H1 (cell line): ENCODE results near the gene LPCAT1. TPM values are rescaled to one million over a fixed set of nuclear protein-coding genes. Genes with fewer than 3 reads are reported as not detected.

Experiments
- CTCF ChIA-PET: fragments of 300-600 bp; sonication (Branson Sonifier 250); formaldehyde crosslinking; loops from one replicate; lab custom pipeline; 2021; ENCODE audit not compliant: partially characterized antibody; lab: Charles Lee
- POLR2A ChIA-PET: fragments of 300-600 bp; sonication (Branson Sonifier 250); formaldehyde crosslinking; loops from one replicate; lab custom pipeline; 2021; ENCODE audit warnings: inconsistent platforms; ENCODE audit not compliant: partially characterized antibody; lab: Charles Lee
- DNase-seq, 2 experiments: peaks; one replicate each; pipeline versions ENCODE4 v3.0.0 to v3.0.0-alpha.2; 2010 to 2022; ENCODE audit warnings: low spot score in 2 of 2, low read depth in 1 of 2, mixed read lengths in 1 of 2
- FAIRE-seq: peaks from 2 replicates; lab custom pipeline; 2011; peaks lifted over from hg19 to GRCh38; lab: Jason Lieb, UNC
- H2AFZ ChIP-seq: 2 replicates; pipeline ENCODE4 v1.8.1; 2012; ENCODE audit warnings: low read length, inconsistent platforms
- H2AK5ac ChIP-seq: 2 replicates; pipeline ENCODE4 v1.6.1; 2013; ENCODE audit warnings: low read depth, low read length
- H2BK120ac ChIP-seq: replicated peaks from 2 replicates; pipeline ENCODE3; 2013; ENCODE audit warnings: low read depth, low read length, inconsistent platforms
- H2BK12ac ChIP-seq: 2 replicates; pipeline ENCODE4 v1.6.1; 2013; ENCODE audit warnings: low read depth, low read length
- H2BK15ac ChIP-seq: 2 replicates; pipeline ENCODE4 v1.6.1; 2013; ENCODE audit warnings: low read length
- H2BK20ac ChIP-seq: 2 replicates; pipeline ENCODE4 v1.6.1; 2013; ENCODE audit warnings: low read length
- H2BK5ac ChIP-seq: 2 replicates; pipeline ENCODE4 v1.6.1; 2013; ENCODE audit warnings: low read depth, low read length
- H3K14ac ChIP-seq: 2 replicates; pipeline ENCODE4 v1.6.1; 2013; ENCODE audit warnings: inconsistent platforms; ENCODE audit not compliant: insufficient read length
- H3K18ac ChIP-seq: 2 replicates; pipeline ENCODE4 v1.6.1; 2013; ENCODE audit warnings: low read length; ENCODE audit errors: extremely low read depth
- H3K23ac ChIP-seq: 2 replicates; pipeline ENCODE4 v1.6.1; 2013; ENCODE audit warnings: inconsistent platforms; ENCODE audit not compliant: insufficient read length
- H3K23me2 ChIP-seq: 2 replicates; pipeline ENCODE4 v1.6.1; 2013; ENCODE audit warnings: low read depth, low read length
- H3K27ac ChIP-seq: 2 replicates; pipeline ENCODE4 v1.6.1; 2011; ENCODE audit warnings: low read depth, low read length, inconsistent platforms
- H3K27me3 ChIP-seq, 4 experiments: replicated peaks in 1 of 4; 1 replicate in 1 of 4; 2 replicates in 3 of 4; pipeline versions ENCODE4 v1.6.1 to v1.8.1; 2011 to 2013; ENCODE audit warnings: low read length in 3 of 4, mild to moderate bottlenecking in 3 of 4, inconsistent platforms in 2 of 4, mixed read lengths in 2 of 4, moderate library complexity in 1 of 4; ENCODE audit not compliant: control insufficient read depth in 3 of 4, insufficient read depth in 3 of 4; ENCODE audit errors: extremely low read depth in 1 of 4
- H3K36me3 ChIP-seq, 4 experiments: 2 replicates each; pipeline versions ENCODE4 v1.6.1 to v1.8.1; 2011 to 2013; ENCODE audit warnings: mild to moderate bottlenecking in 4 of 4, low read length in 3 of 4, moderate library complexity in 2 of 4, control low read depth in 1 of 4, inconsistent platforms in 1 of 4; ENCODE audit not compliant: insufficient read depth in 4 of 4, control insufficient read depth in 2 of 4
- H3K4ac ChIP-seq: replicated peaks from 2 replicates; pipeline ENCODE3; 2013; ENCODE audit warnings: low read length, low read depth, mixed read lengths, inconsistent platforms; ENCODE audit not compliant: insufficient read length
- H3K4me1 ChIP-seq, 4 experiments: replicated peaks in 1 of 4; 1 replicate in 1 of 4; 2 replicates in 3 of 4; pipeline versions ENCODE4 v1.6.1 to v1.8.1; 2011 to 2013; ENCODE audit warnings: low read length in 3 of 4, inconsistent platforms in 2 of 4, mixed read lengths in 1 of 4; ENCODE audit not compliant: insufficient read depth in 4 of 4, control insufficient read depth in 3 of 4
- H3K4me2 ChIP-seq, 2 experiments: 2 replicates each; pipeline versions ENCODE4 v1.6.1 to v1.8.1; 2011 to 2013; ENCODE audit warnings: low read depth in 2 of 2, low read length in 2 of 2, control low read depth in 1 of 2, inconsistent platforms in 1 of 2, mild to moderate bottlenecking in 1 of 2; ENCODE audit not compliant: insufficient read depth in 1 of 2
- H3K4me3 ChIP-seq, 4 experiments: fragments of 200-600, 300-600 bp in 1 of 4; sonication (generic), shearing (Covaris generic), sonication (Bioruptor Twin) in 1 of 4; 2 replicates each; pipeline versions ENCODE4 v1.5.1 to v1.8.1; 2011 to 2016; ENCODE audit warnings: low read length in 4 of 4, low read depth in 3 of 4, control low read depth in 2 of 4, inconsistent platforms in 2 of 4, mild to moderate bottlenecking in 2 of 4, mixed read lengths in 1 of 4, moderate library complexity in 1 of 4; ENCODE audit not compliant: insufficient read depth in 2 of 4; ENCODE audit errors: extremely low read depth in 1 of 4
- H3K56ac ChIP-seq: replicated peaks from 2 replicates; pipeline ENCODE3; 2013; ENCODE audit warnings: low read depth, mild to moderate bottlenecking, mixed read lengths, low read length, inconsistent platforms; ENCODE audit not compliant: insufficient read length
- H3K79me1 ChIP-seq: 2 replicates; pipeline ENCODE4 v1.6.1; 2013; ENCODE audit warnings: low read depth, low read length, control low read depth
- H3K79me2 ChIP-seq, 2 experiments: 2 replicates each; pipeline versions ENCODE4 v1.6.1 to v1.8.1; 2012 to 2013; ENCODE audit warnings: low read length in 2 of 2, mild to moderate bottlenecking in 2 of 2, inconsistent platforms in 1 of 2; ENCODE audit not compliant: insufficient read depth in 2 of 2, control insufficient read depth in 1 of 2
- H3K9ac ChIP-seq, 4 experiments: replicated peaks in 1 of 4; 1 replicate in 1 of 4; 2 replicates in 3 of 4; pipeline versions ENCODE4 v1.6.1 to v1.8.1; 2011 to 2013; ENCODE audit warnings: low read depth in 3 of 4, low read length in 3 of 4, control low read depth in 2 of 4, mild to moderate bottlenecking in 2 of 4, moderate library complexity in 2 of 4, inconsistent platforms in 1 of 4; ENCODE audit errors: extremely low read depth in 1 of 4
- H3K9me3 ChIP-seq, 2 experiments: 2 replicates each; pipeline versions ENCODE4 v1.6.1 to v1.8.1; 2012 to 2013; ENCODE audit warnings: mild to moderate bottlenecking in 2 of 2, moderate library complexity in 2 of 2, control low read depth in 1 of 2, inconsistent platforms in 1 of 2, low read depth in 1 of 2, low read length in 1 of 2, mixed read lengths in 1 of 2; ENCODE audit not compliant: insufficient read depth in 2 of 2
- H4K20me1 ChIP-seq, 2 experiments: replicated peaks in 1 of 2; 2 replicates each; pipeline versions ENCODE3 to v1.8.1; 2011 to 2013; ENCODE audit warnings: inconsistent platforms in 2 of 2, low read length in 2 of 2, mild to moderate bottlenecking in 1 of 2; ENCODE audit not compliant: insufficient read depth in 2 of 2, control insufficient read depth in 1 of 2
- H4K5ac ChIP-seq: 2 replicates; pipeline ENCODE4 v1.6.1; 2013; ENCODE audit warnings: low read length, low read depth, mixed read lengths, inconsistent platforms; ENCODE audit not compliant: insufficient read length
- H4K8ac ChIP-seq: 2 replicates; pipeline ENCODE4 v1.8.0; 2013; ENCODE audit warnings: mild to moderate bottlenecking, moderate library complexity, low read length, inconsistent platforms; ENCODE audit not compliant: insufficient read depth; ENCODE audit errors: extremely low read depth
- H4K91ac ChIP-seq: replicated peaks from 2 replicates; pipeline ENCODE3; 2013; ENCODE audit warnings: low read length, mixed read lengths, inconsistent platforms; ENCODE audit not compliant: insufficient read length
- ATF3 ChIP-seq: IDR thresholded peaks from 2 replicates; pipeline ENCODE4 v1.6.1; 2011; ENCODE audit warnings: low read depth, mild to moderate bottlenecking, low read length; ENCODE audit not compliant: insufficient read depth
- BACH1 ChIP-seq: IDR thresholded peaks from 2 replicates; pipeline ENCODE4 v1.6.1; 2012; ENCODE audit warnings: low read length, improper control_type of control experiment
- CBX5 ChIP-seq: fragments of 300-800, 300-1000 bp; sonication (generic); IDR thresholded peaks from 2 replicates; pipeline ENCODE4 v1.7.1; 2016; ENCODE audit warnings: antibody characterized with exemption, low read length, low read depth
- RAD21 ChIP-seq, 2 experiments: IDR thresholded peaks in 1 of 2; conservative IDR thresholded peaks in 1 of 2; 2 replicates each; pipeline ENCODE4 v1.6.1; 2011; ENCODE audit warnings: low read depth in 2 of 2, low read length in 2 of 2, improper control_type of control experiment in 1 of 2, inconsistent platforms in 1 of 2, mild to moderate bottlenecking in 1 of 2, moderate library complexity in 1 of 2
- RXRA ChIP-seq: IDR thresholded peaks from 2 replicates; pipeline ENCODE4 v1.6.1; 2011; ENCODE audit warnings: low read depth, mild to moderate bottlenecking, low read length, moderate library complexity; ENCODE audit not compliant: insufficient read depth
- SIX5 ChIP-seq: IDR thresholded peaks from 2 replicates; pipeline ENCODE4 v1.6.1; 2011; ENCODE audit warnings: mild to moderate bottlenecking, low read depth, low read length
- WGBS, 2 experiments: shearing (Covaris generic) in 1 of 2; methylation state at CpG; one replicate each; pipeline versions ENCODE4 v1.1.6 to v1.1.7; 2013 to 2015; ENCODE audit warnings: low lambda C conversion rate in 2 of 2, mixed read lengths in 2 of 2, inconsistent platforms in 1 of 2, low coverage in 1 of 2, missing lambda C conversion rate in 1 of 2; ENCODE audit not compliant: insufficient replicate concordance in 2 of 2, insufficient coverage in 1 of 2, insufficient read length in 1 of 2; ENCODE audit errors: extremely low coverage in 1 of 2, missing lambda C conversion rate in 1 of 2; 5-methylcytosine and 5-hydroxymethylcytosine counted together
- polyA plus RNA-seq, 7 experiments: library from polyadenylated mRNA; depleted of rRNA in 3 of 7; stranded (reverse) in 5 of 7; unstranded in 2 of 7; fragments of >200 nt in 5 of 7; fragments of 200-250 nt in 2 of 7; gene quantifications; 1 replicate in 5 of 7; 2 replicates in 1 of 7; 4 replicates in 1 of 7; pipeline versions ENCODE4 v1.2.1 to v1.2.3, GENCODE V29; 2011 to 2013; ENCODE audit warnings: missing spikeins in 2 of 7, mixed read lengths in 2 of 7
- total RNA-seq: library from RNA; stranded (reverse); fragmentation: NEBNext Ultra II Directional; extraction: Animal tissue kit (Norgen Biotek cat#: 25700); gene quantifications from 2 replicates; pipeline ENCODE4 v1.2.1, GENCODE V29; 2021

LPCAT1 gene
- total and polyA plus RNA-seq, 2 of the 8 experiments (the other 6 are each of a cell fraction or from before 2014, with no cell fraction given) = 107 to 260 TPM

GRCh38 chr5:1481266-1481958, 42.3 kb downstream of the LPCAT1 start:
- Histone ChIP-seq H3K4me3 (no peak overlapping the region), H3K36me3 (peaks cover 24 to 52% (median 48%) of the 10 kb centered on the region in 4 experiments), H3K4me1 (peaks cover 0 to 4% (median under 1%) of the 10 kb centered on the region in 4 experiments; a peak in 2 of 7 replicates), H3K9ac (no peak overlapping the region; a peak in 1 of 7 replicates), H3K56ac (no peak overlapping the region), H3K18ac (no peak overlapping the region), H2BK5ac (no peak overlapping the region), H3K9me3 (no peaks in the 10 kb centered on the region), H2AFZ (no peak overlapping the region), H3K23me2 (no peaks in the 10 kb centered on the region), H3K4me2 (no peak overlapping the region), H2BK15ac (no peak overlapping the region)
- POLR2A ChIA-PET = interaction anchor here (0.8 to 2.5 kb wide), 4 partner anchors 11 to 33 kb away, joined by 3 to 8 read pairs (median 4); no protein-coding TSS in a partner anchor
- TF ChIP-seq ATF3 (no peak), CBX5 (no peak), SIX5 (no peak), RXRA (no peak), BACH1 (no peak), RAD21 (IDR thresholded peaks at IDR 0.05 in 1 of 2, conservative IDR thresholded peaks at IDR 0.05 in 1 of 2; ENCODE audit: low read depth in 2 of 2, low read length in 2 of 2) (no peak)
- TF ChIP-seq, all 59 proteins: peak for 0
- Histone ChIP-seq H2BK20ac (no peak overlapping the region), H4K20me1 (peaks cover 13 to 17% of the 10 kb centered on the region in 2 experiments), H2BK120ac (no peak overlapping the region), H3K79me2 (no peaks in the 10 kb centered on the region; a peak in 1 of 4 replicates), H3K14ac (no peak overlapping the region), H3K27me3 (no peaks in the 10 kb centered on the region), H3K23ac (no peak overlapping the region), H2BK12ac (no peak overlapping the region), H3K79me1 (no peaks in the 10 kb centered on the region), H4K8ac (no peak overlapping the region), H4K5ac (no peak overlapping the region), H3K27ac (no peak overlapping the region; the same call in 1 of the 2 replicates), H2AK5ac (no peak overlapping the region), H4K91ac (no peak overlapping the region), H3K4ac (no peak overlapping the region)
- no peak for DNase-seq
- FAIRE-seq = no peak
- CTCF ChIA-PET = interaction anchor here (0.6 to 7.7 kb wide), 12 partner anchors 9 to 162 kb away, joined by 3 to 47 read pairs (median 7); no protein-coding TSS in a partner anchor
- 97% methylated on average over 26 of the region's 26 CpGs; no CpG with 5 or more reads in 1 of the 2 experiments for WGBS, 2 experiments
